GM18502 (cell line): ENCODE data around the gene PRKAR1A.
"Not testable (repeated sequence)": the region's sequence is repeated elsewhere in the genome, so short reads cannot be mapped to it uniquely, and the experiment has no call there.

Source experiments
- ATAC-seq: cut with Tn5 transposase; IDR thresholded peaks from one replicate; pipeline ENCODE4 v1.9.1; 2021; ENCODE audit warnings: mild to moderate bottlenecking; ENCODE audit not compliant: unreplicated experiment, poor library complexity

PRKAR1A gene

GRCh38 chr17:68509141-68510057 is 2.8 kb upstream of the PRKAR1A start:
- ATAC-seq: no peak

DNA sequence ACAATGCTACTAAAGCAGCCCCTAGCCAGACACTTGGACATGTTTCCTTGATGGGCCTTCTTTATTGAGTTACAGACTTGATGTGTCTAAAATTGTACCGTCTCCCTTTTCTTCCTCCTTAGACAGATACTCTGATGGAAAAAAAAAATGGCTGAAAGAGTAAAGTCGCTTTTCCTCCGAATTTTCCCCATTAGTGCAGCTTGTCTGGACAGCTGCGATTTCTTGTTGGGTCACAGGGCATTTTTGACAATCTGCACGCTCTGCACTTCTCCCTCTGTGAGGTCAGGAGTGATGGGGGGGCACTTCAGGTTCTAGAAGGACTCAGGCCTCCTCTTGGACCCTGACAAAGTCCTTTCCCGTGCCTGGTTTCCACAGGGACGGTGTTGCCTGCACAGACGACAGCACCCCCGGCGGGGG is 968 bp upstream of the PRKAR1A start:
- no peak for ATAC-seq

DNA sequence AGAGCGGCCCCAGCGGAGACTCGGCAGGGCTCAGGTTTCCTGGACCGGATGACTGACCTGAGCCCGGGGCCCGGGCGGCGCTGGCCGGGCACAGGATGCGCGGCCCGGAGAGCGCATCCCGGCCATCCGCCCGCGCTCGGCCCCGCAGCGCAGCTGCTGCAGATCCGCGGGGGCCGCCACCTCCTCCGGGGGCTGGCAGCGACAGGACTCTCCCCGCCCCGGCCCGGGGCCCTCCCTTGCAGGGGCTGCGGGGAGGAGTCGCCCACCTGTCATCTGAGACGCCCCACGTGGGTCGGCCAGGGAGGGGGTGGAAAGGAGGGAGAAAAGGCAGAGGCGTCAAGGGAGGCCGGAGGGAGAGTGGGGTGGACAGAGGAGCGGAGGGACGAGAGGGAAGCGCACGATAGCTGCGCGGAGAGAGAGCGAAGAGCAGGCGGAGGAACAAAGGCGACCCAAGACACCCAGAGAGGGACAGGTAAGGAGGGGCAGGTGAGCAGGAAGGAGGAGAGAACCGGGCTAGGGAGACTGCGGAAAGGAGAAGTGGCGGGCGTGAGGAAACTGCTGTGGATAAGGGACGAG is 471 bp upstream of the PRKAR1A start:
- peak; percentile 55 for ATAC-seq

- ATAC-seq: no peak
Measured at GRCh38 chr17:68512960-68513474, 787 bp downstream of the PRKAR1A start.

GRCh38 chr17:68513932-68514331 is 1.7 kb downstream of the PRKAR1A start:
- ATAC-seq: no peak

DNA sequence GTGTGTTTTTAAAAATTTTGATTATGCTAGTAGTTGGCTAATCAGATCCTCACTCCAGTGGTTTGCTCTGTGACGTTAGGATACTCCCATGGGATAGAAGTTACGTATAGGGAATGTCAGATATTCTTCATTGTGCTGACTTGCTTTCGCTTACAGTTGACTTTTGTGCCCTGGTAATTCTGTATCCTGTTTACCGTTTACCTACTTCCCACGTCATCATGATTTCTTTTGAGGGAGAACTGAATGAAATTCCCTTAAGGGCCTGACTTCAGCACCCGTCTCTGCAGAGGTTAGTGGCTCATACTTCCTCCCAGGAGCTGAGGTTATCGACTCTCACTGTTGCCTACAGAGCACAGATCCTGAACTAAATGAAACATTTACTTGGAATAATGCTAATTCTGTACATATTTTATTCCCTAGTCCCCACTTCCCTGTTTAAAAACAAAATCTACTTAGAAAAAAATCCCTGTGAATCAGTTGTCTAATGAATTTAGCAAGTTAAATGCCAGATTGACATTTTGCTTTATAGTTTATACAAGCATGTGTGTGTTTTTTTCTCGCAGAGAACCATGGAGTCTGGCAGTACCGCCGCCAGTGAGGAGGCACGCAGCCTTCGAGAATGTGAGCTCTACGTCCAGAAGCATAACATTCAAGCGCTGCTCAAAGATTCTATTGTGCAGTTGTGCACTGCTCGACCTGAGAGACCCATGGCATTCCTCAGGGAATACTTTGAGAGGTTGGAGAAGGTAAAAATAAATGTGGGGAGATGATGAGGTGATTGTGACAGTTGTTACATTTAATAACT is 2.8 kb downstream of the PRKAR1A start:
- ATAC-seq: no peak

DNA sequence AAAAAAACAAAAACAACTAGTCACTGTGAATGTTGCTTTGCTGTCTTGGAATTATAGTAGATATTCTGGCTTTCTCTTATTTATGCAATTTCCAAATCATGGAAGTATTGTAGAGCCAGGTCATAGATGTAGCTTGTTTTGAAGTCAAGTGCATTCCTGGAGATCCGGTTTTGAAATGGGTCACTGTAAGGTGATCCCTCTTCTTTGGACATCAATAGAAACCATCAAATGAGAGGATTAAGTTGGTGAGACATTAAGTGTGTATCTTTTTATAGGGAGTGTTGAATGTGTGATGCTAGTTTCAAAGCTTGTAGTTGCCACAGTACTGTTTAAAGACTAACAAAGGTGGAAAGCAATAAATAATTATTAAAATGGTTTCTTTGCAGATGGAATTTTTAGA is 4.5 kb downstream of the PRKAR1A start:
- ATAC-seq: no peak

DNA sequence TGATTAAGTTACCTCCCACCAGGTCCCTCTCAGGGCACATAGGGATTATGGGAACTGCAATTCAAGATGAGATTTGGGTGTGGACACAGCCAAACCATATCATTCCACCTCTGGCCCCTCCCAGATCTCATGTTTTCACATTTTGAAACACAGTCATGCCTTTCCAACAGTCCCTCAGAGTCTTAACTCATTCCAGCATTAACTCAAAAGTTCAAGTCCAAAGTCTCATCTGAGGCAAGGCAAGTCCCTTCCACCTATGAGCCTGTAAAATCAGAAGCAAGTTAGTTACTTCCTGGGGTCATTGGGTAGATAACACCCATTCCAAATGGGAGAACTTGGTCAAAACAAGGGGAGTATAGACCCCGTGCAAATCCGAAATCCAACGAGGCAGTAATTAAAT is 5.4 kb downstream of the PRKAR1A start:
- not testable (repeated sequence) for ATAC-seq

DNA sequence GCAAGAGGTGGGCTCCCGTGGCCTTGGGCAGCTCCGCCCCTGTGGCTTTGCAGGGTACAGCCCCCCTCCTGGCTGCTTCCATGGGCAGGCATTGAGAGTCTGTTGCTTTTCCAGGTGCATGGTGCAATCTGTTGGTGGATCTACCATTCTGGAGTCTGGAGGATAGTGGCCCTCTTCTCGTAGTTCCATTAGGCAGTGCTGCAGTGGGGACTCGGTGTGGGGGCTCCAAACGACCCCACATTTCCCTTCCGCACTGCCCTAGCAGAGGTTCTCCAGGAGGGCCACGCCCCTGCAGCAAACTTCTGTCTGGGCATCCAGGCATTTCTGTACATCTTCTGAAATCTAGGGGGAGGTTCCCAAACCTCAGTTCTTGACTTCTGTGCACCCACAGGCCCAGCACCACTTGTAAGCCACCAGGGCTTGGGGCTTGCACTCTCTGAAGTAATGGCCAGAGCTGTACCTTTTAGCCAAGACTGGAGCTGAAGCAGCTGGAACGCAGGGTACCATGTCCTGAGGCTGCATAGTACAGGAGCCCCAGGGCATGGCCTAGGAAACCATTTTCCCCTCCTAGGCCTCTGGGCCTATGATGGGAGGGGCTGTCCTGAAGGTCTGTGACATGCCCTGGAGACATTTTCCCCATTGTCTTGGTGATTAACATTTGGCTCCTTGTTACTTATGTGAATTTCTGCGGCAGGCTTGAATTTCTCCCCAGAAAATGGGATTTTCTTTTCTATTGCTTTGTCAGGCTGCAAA is 6.0 kb downstream of the PRKAR1A start:
- ATAC-seq: no peak

- not testable (repeated sequence) for ATAC-seq
Measured at GRCh38 chr17:68519051-68519450, 6.8 kb downstream of the PRKAR1A start.

GRCh38 chr17:68519911-68520310 is 7.7 kb downstream of the PRKAR1A start:
- no peak for ATAC-seq

GRCh38 chr17:68522266-68522665 is 10.0 kb downstream of the PRKAR1A start:
- ATAC-seq: no peak

DNA sequence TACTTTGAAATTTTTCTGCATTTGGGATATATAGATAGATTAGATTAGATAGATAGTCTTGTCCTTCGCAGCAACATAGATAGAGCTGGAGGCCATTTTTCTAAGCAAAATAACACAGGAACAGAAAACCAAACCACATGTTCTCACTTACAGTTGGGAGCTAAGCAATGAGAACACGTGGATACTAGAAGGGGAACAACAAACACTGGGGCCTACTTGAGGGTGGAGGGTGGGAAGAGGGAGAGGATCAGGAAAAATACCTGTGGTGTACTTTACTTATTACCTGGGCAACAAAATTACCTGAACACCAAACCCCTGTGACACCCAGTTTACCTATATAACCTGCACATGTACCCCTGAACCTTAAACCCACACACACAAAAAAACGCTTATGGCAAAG is 14.3 kb downstream of the PRKAR1A start:
- no peak for ATAC-seq

DNA sequence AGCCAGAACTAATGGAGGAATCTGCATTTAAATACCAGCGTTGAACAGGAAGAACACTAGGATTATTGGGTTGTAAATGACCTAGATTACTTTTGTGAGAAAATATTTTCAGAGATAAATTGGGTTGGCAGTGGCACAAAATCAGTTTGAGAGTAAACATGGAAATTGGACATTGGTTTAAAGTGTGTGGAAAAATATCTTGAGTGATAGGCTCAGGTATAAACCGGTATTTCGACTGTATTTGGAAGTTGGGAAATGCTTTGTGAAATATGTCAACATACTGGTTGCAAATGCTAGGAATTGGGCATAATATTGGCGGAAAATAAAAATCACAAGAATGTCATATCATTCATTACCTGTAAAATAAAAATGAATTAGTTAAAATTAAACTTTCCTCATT is 15.1 kb downstream of the PRKAR1A start:
- no peak for ATAC-seq

- ATAC-seq: no peak
Measured at GRCh38 chr17:68531252-68531651, 19.0 kb downstream of the PRKAR1A start.

DNA sequence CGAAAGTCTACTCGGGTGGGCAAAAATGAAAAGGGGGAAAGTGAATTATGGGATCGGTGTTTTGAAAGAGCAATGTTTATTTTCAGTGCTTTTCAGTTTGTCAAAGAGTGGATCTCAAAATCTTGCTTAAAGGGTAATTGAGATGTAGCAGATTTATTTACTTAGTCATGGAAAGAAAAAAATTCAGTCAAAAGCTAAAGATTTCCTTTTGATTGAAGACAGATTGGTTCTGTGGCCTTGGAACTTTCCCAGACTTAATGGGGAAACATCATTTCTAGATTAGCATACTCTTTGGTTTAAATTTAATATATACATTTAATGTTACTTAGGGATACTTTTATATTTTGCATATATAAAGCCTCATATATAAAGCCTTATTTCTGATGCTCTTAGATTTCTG is 20.6 kb downstream of the PRKAR1A start:
- ATAC-seq: no peak

DNA sequence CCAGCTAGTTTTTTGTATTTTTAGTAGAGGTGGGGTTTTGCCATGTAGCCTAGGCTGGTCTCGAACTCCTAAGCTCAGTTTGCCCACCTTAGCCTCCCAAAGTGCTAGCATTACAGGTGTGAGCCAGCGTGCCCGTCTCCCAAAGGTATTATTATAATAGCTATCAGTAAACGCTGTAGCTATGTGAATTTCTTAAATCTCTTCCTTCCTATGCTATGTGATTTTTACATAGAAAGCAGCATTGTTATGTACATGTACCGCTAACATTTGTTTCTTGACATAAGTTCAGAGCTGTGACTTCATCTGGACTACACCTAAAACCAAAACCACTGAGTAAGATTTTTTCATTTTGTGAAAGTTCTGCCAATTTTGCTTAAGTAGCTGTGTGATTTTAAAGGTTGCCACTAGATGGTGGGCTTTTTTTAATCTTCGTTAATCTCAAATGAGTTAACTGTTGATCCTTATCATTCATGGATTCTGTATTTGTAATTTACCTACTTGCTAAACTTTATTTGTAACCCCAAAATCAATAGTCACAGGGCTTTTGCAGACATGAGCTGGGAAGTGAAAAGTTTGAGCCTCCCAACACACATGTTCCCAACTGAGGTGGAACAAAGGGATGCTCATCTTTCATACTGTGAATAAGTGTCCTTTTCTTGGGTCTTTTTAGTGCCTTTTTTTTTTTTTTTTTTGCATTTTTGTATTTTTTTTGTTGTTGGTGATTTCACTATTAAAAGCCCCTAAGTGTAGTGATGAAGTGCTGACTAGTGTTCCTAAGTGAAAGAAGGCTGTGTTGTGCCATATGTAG is 21.9 kb downstream of the PRKAR1A start:
- ATAC-seq: no peak

DNA sequence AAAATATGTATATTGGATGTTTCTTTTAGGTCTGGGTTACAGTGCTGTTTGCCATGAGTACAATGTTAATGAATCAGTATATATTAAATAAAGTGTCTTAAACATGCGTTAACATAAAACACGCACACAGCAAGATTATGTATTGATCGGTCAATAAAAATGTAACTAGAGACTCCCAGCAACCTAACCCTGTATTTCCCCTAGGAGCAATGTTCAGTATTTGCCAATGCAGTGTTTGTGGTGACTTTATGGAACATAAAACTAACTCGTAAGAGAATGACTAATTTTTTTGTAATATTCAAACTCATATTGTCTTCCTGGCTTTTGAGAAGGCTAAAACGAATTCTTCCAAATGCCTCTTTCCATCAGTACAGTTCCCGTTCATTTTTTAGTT is 22.5 kb downstream of the PRKAR1A start:
- no peak for ATAC-seq

GRCh38 chr17:68535922-68536321 is 23.7 kb downstream of the PRKAR1A start:
- no peak for ATAC-seq
